ENCODE data around the gene SLC25A21.
"Not testable (repeated sequence)": the region's sequence is repeated elsewhere in the genome, so short reads cannot be mapped to it uniquely, and the experiment has no call there.

The SLC25A21 gene

DNA sequence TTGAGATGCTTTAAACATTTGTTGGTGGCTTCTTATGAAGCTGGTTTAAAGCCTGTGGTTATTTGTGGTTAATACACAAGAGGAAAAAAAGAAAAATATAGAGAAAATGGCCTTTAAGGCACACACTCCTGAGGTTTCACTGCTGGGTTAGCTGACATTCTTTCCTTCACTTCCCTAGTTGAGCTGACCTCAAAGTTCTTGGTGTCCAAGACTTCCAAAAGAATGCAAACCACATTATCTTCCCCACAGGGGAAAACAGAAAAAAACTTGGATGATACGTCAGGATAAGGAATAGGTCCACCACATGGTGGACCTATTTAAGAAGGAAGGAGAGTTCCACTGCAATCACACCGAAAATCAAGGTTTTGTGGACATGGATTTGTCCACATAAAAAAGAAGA lies 94.3 kb downstream of the SLC25A21 start:
- FAIRE-seq: no peak
- DNase-seq (ENCODE audit: insufficient read length): no peak
- no peak for TF ChIP-seq POLR2A (IDR thresholded peaks at IDR 0.05; ENCODE audit: low read depth, low read length)
- TF ChIP-seq POLR2AphosphoS5 (IDR thresholded peaks at IDR 0.05; ENCODE audit: low read depth, low read length): no peak
- no peak for TF ChIP-seq TAF1 (IDR thresholded peaks at IDR 0.05; ENCODE audit: borderline replicate concordance, low read depth, low read length)

GRCh38 chr14:37074320-37074719 lies 98.1 kb downstream of the SLC25A21 start:
- DNase-seq (ENCODE audit: insufficient read length); FAIRE-seq: not testable (repeated sequence)

DNA sequence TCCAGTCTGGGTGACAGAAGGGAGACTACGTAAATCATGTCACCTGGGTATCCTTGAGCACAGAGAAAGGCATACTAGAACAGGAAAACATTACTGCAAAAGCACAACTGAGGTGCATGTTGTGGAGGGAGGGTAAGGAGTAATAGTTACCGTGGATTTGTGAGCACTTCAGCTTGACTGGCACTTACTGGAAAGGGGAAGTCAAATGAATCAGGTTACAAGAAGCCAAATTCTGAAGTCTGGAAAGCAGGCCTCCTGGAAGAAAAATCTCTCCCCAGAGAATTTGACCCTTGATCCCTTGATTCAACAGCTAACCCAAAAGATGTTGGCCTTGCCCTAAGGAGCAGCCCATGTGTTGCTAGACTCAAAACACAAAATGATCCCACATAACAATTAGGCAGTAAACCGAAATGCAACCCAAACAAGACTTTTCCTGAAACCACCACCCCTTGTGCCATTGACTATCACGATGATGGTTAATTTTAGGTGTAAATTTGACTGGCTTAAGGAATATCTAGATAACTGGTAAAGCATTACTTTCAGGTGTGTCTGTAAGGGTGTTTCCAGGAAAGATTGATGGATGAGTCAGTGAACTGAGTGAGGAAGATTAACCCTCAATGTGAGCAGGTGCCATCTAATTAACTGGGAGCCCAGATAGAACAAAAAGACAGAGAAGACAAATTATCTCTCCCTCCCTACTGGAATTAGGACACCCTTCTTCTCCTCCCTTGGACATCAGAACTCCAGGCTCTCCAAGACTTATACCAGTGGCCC lies 108.8 kb downstream of the SLC25A21 start:
- FAIRE-seq (no peak), DNase-seq (ENCODE audit: insufficient read length) (no peak)
- TF ChIP-seq POLR2A (IDR thresholded peaks at IDR 0.05; ENCODE audit: low read depth, low read length): no peak
- TF ChIP-seq POLR2AphosphoS5 (IDR thresholded peaks at IDR 0.05; ENCODE audit: low read depth, low read length): no peak
- no peak for TF ChIP-seq TAF1 (IDR thresholded peaks at IDR 0.05; ENCODE audit: borderline replicate concordance, low read depth, low read length)

DNA sequence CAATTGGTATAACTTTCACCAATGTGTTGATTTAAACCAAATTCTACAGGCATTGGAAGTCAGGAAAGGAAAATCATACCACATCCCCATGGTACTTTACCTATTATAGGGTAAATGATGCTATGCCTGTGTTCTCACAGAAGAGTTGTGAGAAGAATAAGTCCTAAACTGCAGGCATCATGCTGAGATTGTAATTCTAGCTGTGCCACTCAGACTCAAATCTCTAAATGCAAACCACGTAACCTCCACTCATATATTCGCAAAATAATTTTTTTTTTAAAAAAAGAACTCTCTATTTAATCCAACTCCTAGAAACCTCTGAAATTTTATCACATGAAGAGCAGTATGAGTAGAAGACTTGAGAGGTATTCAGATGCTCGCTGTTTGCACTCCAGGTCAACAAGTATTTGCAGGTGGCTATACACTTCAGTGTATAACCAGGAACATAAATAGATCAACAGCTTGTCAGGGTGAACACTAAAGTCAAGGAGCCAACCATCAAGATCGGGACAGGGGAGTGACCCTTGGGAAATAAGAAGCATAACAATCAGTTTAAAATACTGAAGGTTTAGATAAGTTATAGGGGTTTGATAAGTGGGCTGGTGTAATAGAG lies 110.1 kb downstream of the SLC25A21 start:
- no peak for DNase-seq (ENCODE audit: insufficient read length)
- TF ChIP-seq POLR2A (IDR thresholded peaks at IDR 0.05; ENCODE audit: low read depth, low read length) (no peak), POLR2AphosphoS5 (IDR thresholded peaks at IDR 0.05; ENCODE audit: low read depth, low read length) (no peak), TAF1 (IDR thresholded peaks at IDR 0.05; ENCODE audit: borderline replicate concordance, low read depth, low read length) (no peak)
- FAIRE-seq: no peak

DNA sequence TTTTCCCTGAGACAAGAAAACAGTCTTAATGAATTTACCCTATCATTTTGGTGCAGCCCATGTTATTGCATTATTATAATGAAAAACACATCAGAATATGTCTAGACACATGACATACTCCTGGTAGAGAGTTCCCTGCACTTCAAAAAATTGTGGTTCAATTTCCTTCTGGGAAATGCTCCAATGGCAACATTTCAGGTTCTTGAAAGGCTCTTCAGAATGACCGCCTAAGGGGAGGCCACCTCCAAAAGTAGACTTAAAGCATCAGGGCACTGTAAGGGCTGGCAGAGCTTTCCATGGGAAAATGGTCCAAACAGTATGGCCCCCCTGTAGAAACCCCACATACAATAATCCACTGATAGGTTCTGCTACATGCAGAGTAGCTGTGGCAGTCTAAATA lies 110.7 kb downstream of the SLC25A21 start:
- TF ChIP-seq POLR2AphosphoS5 (IDR thresholded peaks at IDR 0.05; ENCODE audit: low read depth, low read length): no peak
- no peak for TF ChIP-seq POLR2A (IDR thresholded peaks at IDR 0.05; ENCODE audit: low read depth, low read length)
- no peak for TF ChIP-seq TAF1 (IDR thresholded peaks at IDR 0.05; ENCODE audit: borderline replicate concordance, low read depth, low read length)
- DNase-seq (ENCODE audit: insufficient read length): no peak
- FAIRE-seq: no peak

DNA sequence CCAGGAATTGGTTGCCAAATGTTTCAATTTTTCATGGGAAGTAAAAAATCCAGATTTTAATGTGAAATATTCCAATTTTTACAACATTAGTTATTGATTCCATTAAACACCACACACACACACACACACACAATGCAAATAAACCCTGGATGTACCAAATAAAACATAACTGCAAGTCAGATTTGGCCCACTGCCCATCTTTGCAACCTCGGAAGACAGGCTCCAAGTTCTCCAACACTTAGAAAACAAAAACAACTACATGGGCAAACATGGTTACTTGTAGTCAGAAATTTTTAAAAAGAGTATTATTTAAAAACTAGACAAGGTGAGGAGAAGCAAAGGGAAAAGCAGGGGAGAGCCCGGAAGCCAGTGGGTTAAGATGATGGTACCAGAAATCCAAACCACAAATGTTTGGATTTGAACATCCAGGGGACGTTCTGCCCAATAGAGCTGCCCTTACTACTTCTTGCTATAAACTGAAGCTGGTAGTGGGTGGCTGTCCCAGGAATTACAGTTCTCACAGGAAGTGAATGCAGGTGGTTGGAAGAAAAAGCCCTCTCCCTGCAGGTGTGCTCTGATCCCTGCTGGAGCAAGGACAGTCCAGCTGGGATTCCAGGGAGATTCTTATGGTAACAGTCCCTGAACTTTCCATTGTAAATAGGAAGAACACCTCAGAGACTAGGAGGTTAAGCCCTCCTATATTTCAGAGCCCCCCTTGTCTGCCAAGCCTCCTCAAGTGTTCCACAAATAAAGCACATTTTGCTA lies 111.7 kb downstream of the SLC25A21 start:
- FAIRE-seq (no peak), DNase-seq (ENCODE audit: insufficient read length) (no peak)
- TF ChIP-seq TAF1 (IDR thresholded peaks at IDR 0.05; ENCODE audit: borderline replicate concordance, low read depth, low read length): no peak
- TF ChIP-seq POLR2AphosphoS5 (IDR thresholded peaks at IDR 0.05; ENCODE audit: low read depth, low read length): no peak
- TF ChIP-seq POLR2A (IDR thresholded peaks at IDR 0.05; ENCODE audit: low read depth, low read length): no peak

GRCh38 chr14:37057776-37058175 lies 114.6 kb downstream of the SLC25A21 start:
- no peak for DNase-seq (ENCODE audit: insufficient read length)
- no peak for FAIRE-seq
- no peak for TF ChIP-seq POLR2AphosphoS5 (IDR thresholded peaks at IDR 0.05; ENCODE audit: low read depth, low read length)
- no peak for TF ChIP-seq TAF1 (IDR thresholded peaks at IDR 0.05; ENCODE audit: borderline replicate concordance, low read depth, low read length)

- FAIRE-seq (no peak), DNase-seq (ENCODE audit: insufficient read length) (no peak)
- TF ChIP-seq TAF1 (IDR thresholded peaks at IDR 0.05; ENCODE audit: borderline replicate concordance, low read depth, low read length): no peak
- TF ChIP-seq POLR2A (IDR thresholded peaks at IDR 0.05; ENCODE audit: low read depth, low read length): no peak
- no peak for TF ChIP-seq POLR2AphosphoS5 (IDR thresholded peaks at IDR 0.05; ENCODE audit: low read depth, low read length)
Observed at GRCh38 chr14:37056473-37056872, 115.9 kb downstream of the SLC25A21 start.

- no peak for TF ChIP-seq POLR2A (IDR thresholded peaks at IDR 0.05; ENCODE audit: low read depth, low read length)
- no peak for TF ChIP-seq TAF1 (IDR thresholded peaks at IDR 0.05; ENCODE audit: borderline replicate concordance, low read depth, low read length)
- TF ChIP-seq POLR2AphosphoS5 (IDR thresholded peaks at IDR 0.05; ENCODE audit: low read depth, low read length): no peak
Observed at GRCh38 chr14:37054869-37055268, 117.5 kb downstream of the SLC25A21 start.

DNA sequence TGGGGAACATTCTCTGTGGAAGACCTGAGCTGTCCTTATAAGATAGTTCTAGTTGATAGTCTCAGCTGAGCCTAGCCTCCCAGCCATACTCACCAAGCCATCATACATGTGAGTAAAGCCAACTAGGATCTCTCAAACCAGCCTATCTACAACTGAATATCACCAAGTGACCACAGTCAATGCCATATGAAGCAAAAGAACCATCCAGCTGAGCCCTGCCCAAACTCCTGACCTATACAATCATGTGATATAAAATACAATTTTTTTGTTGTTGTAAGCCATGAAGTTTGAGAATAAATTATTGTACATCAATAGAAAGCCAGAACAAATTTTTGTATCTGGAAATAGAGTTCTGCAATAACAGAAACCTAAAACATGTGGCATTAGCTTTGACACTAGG lies 118.3 kb downstream of the SLC25A21 start:
- DNase-seq (ENCODE audit: insufficient read length): no peak
- no peak for TF ChIP-seq TAF1 (IDR thresholded peaks at IDR 0.05; ENCODE audit: borderline replicate concordance, low read depth, low read length)
- no peak for TF ChIP-seq POLR2AphosphoS5 (IDR thresholded peaks at IDR 0.05; ENCODE audit: low read depth, low read length)
- TF ChIP-seq POLR2A (IDR thresholded peaks at IDR 0.05; ENCODE audit: low read depth, low read length): no peak
- FAIRE-seq: no peak

More at GRCh38 chr14:37054869-37055268, 117.5 kb downstream of the SLC25A21 start:
- DNase-seq (ENCODE audit: insufficient read length): no peak
- no peak for FAIRE-seq

DNA sequence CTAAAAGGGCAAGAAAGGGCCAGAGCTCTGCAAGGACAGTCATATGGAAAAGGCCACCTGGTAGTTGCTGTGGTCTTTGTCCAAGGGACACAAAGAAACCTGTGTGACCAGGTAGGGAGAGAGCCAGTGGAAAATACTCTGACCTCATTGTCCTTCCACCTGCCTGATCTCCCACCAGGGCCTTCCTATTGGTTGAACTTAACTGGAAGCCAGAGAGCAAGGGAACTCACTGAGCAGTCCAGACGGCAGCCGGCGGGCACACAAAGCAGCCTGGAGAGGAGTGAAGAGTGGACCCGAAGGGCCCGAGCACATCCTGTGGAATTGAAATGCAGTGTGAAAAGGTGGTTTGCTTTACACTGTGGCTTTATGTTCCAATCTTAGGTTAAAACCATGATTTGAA lies 120.7 kb downstream of the SLC25A21 start:
- no peak for FAIRE-seq
- no peak for DNase-seq (ENCODE audit: insufficient read length)
- TF ChIP-seq TAF1 (IDR thresholded peaks at IDR 0.05; ENCODE audit: borderline replicate concordance, low read depth, low read length) (no peak), POLR2A (IDR thresholded peaks at IDR 0.05; ENCODE audit: low read depth, low read length) (no peak), POLR2AphosphoS5 (IDR thresholded peaks at IDR 0.05; ENCODE audit: low read depth, low read length) (no peak)

GRCh38 chr14:37051153-37051552 lies 121.3 kb downstream of the SLC25A21 start:
- FAIRE-seq: no peak
- DNase-seq (ENCODE audit: insufficient read length): no peak
- TF ChIP-seq TAF1 (IDR thresholded peaks at IDR 0.05; ENCODE audit: borderline replicate concordance, low read depth, low read length) (no peak), POLR2A (IDR thresholded peaks at IDR 0.05; ENCODE audit: low read depth, low read length) (no peak)
